Stimulated activated CD8-positive, alpha-beta memory T cell treated with anti-CD3 and anti-CD28 coated beads, Interleukin-12 subunit alpha, Interleukin-12 subunit beta, amount 100 ng/mL, for 24 hours (primary cell): ENCODE data around the gene MYH14.

ENCODE experiments used
- DNase-seq: peaks from one replicate; pipeline ENCODE4 v3.0.0-alpha.2; 2020; ENCODE audit errors: extremely low read depth

The MYH14 gene

GRCh38 chr19:50290775-50291174, 87.4 kb downstream of the MYH14 start:
- DNase-seq = no peak

DNA sequence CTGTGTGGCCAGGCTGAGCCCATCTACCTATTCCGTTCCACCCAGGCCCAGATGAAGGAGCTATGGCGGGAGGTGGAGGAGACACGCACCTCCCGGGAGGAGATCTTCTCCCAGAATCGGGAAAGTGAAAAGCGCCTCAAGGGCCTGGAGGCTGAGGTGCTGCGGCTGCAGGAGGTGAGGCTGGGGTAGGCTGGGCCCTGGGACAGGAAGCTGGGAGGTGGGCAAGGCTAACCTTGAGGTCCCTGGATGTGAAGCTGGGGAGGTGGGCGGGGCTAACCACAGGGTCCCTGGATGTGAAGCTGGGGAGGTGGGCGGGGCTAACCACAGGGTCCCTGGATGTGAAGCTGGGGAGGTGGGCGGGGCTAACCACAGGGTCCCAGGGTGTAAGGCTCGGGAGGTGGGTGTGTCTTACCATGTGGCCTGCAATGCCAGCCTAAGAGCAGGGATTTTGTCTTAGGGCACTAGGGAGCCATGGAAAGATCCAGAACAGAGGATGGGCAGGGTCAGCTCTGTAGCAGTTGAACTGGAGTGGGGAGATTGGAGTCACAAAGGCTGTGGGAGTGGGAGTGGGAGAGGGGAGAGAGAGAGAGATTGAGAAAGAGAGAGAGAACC, 88.9 kb downstream of the MYH14 start:
- DNase-seq = no peak

DNA sequence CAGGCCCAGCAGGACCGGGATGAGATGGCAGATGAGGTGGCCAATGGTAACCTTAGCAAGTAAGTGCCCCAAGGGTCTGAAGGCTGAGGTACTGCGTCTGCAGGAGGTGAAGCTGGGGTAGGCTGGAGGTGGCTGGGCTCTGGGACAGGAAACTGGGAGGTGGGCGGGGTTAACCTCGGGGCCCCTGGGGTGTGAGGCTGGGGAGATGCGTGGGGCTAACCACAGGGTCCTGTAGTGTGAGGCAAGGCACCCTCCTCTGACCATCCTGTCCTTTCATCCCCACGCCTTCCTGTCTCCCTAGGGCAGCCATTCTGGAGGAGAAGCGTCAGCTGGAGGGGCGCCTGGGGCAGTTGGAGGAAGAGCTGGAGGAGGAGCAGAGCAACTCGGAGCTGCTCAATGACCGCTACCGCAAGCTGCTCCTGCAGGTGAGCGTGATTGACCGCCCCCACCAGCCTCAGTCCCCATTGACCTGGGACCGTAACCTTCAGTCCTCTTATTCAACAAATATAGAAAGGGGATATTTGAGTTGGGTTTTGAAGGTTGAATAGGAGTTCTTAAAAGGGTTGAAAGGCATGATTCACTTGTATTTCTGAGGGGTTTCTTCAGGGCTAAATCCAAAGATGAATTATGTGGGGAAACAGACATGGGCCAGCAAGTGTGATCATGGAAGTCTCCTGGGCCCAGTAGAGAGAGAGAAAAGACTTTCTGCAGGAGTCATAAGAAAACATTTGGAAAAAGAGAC, 90.0 kb downstream of the MYH14 start:
- no peak for DNase-seq

DNA sequence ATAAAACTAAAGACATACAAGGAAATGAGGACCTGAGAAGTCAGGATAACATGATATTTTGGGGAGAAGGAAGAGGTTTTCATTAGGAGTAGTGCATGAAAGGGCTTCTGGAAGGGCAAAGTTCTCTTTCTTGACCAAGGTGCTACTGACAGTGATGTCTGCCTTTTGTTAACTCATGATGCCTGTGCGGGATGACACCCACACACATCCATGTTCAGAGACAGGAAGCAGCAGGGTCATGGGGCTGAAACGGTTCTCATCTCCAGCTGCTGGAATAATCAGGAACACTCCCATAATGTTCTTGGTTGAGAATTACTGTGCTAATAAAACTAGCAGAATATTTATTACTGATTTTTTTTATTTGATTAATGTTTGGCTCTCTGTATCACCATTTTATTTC, 96.6 kb downstream of the MYH14 start:
- no peak for DNase-seq

DNA sequence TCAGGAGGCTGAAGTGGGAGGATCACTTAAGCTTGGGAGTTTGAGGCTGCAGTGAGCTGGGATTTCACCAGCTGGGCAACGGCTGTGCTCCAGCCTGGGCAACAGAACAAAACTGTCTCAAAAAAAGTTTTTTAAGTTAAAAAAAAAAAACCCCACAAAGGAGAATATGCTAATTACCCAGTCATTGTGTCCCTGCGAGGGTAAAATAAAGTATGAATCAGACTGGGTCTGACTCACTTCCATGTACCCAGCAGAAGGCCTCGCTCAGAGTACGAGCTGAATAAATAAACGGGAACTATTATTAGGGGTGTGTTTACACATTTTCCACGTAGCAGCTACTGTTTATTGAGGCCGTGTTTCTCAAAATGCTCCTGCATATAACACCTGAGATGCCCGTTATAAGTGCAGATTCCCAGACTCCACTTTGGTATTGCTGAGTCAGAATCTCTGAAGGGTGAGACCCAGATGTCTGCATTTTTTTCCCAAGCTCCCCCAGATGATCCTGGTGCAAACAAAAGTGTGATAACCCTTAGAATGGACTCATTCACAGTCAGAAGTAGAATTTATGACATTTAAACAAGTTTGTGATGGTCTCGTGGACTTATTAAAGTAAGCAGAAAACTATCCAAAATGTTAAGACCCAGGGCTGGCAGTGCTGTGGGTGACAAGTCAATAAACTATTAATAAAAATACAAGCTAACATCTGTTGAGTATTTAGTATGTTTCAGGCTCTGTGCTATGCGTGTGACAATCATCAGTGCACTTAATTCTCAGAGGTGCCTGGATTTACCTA, 97.6 kb downstream of the MYH14 start:
- DNase-seq = no peak

DNA sequence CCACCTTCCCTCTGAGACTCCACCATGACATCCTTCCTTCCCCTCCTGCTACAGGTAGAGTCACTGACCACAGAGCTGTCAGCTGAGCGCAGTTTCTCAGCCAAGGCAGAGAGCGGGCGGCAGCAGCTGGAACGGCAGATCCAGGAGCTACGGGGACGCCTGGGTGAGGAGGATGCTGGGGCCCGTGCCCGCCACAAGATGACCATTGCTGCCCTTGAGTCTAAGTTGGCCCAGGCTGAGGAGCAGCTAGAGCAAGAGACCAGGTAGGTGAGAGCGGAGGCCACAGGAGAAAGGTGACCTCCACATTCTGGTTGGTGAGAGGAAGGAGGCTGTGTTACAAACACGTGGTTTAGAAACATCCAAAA, 98.2 kb downstream of the MYH14 start:
- no peak for DNase-seq

DNA sequence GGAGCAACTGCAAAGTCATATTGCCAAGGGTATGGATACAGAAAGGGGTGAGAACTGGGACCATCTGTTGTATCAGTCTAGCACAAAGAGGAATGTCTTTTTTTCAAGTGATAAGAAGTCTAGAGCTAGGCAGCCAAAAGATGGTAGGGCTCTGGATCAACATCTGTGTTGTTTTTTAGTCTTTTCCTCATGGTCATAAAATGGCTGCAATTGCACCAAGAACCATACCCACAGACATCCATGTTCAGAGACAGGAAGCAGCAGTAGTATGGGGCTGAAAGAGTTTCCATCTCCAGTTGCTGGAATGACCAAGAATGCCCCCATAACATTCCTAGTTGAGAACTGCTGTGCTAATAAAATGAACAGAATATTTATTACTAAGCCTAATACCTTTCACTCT, 100.1 kb downstream of the MYH14 start:
- no peak for DNase-seq

DNA sequence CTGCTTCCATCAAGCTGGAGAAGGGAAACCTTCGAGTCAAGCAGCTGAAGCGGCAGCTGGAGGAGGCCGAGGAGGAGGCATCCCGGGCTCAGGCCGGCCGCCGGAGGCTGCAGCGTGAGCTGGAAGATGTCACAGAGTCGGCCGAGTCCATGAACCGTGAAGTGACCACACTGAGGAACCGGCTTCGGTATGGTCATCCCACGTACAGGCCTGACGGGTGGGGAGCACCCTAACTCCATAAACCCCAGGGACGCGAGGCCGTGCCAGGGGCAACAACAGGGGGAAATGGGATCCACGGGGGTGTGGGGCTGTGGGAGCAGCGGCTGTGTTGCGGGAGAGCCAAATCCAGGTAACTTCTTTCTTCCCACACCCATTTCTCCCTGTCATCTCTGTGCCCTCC, 105.6 kb downstream of the MYH14 start:
- DNase-seq = no peak

- DNase-seq = no peak
Measured at GRCh38 chr19:50309396-50310125, 106.1 kb downstream of the MYH14 start.

- DNase-seq = no peak
Measured at GRCh38 chr19:50310759-50311465, 107.5 kb downstream of the MYH14 start.

DNA sequence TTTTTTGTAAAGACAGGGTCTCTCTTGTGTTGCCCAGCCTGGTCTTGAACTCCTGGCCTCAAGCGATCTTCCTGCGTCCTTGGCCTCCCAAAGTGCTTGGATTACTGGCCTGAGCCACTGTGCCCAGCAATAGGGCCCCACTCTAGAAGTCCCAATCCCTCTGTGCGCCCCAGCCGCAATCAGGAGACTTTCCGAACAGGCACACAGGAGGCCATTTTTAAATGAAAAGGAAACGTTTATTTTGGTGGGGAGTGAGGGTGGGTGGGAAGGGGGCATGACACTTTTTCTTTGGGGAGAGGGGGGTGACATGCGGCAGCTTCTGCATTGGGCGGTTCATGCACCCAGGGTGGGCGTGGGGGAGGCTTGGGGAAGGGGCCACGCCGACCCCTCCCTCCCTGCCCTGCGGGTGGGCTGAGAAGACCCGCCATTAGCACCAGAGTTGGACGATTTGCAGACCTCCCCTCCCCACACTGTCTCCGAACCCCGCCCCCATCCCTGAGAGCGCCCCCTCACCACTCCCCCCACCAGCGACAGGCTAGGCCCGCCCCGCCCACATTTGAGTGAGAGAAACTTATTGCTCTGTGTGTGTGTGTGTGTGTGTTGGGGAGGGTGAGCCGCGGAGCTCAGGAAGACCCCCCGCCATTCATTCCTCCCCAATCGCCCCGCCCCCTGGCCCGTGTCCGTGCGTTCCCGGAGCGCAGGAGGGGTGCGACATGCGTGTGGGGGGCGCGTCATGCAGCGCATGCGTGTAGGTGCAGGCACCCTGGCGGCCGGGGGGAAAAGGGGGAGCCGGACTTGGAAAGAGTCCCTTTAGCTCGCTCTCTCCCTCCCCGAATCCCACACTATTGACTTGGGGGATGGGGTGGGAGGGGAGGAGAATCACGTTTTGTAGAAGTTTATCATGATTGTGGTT, 108.6 kb downstream of the MYH14 start:
- no peak for DNase-seq

GRCh38 chr19:50312967-50313811, 109.8 kb downstream of the MYH14 start:
- no peak for DNase-seq

GRCh38 chr19:50313812-50314536, 110.6 kb downstream of the MYH14 start:
- DNase-seq = no peak

- no peak for DNase-seq
Measured at GRCh38 chr19:50314724-50315708, 111.6 kb downstream of the MYH14 start.

- no peak for DNase-seq
Measured at GRCh38 chr19:50315773-50316448, 112.5 kb downstream of the MYH14 start.

- no peak for DNase-seq
Measured at GRCh38 chr19:50317115-50317514, 113.7 kb downstream of the MYH14 start.

DNA sequence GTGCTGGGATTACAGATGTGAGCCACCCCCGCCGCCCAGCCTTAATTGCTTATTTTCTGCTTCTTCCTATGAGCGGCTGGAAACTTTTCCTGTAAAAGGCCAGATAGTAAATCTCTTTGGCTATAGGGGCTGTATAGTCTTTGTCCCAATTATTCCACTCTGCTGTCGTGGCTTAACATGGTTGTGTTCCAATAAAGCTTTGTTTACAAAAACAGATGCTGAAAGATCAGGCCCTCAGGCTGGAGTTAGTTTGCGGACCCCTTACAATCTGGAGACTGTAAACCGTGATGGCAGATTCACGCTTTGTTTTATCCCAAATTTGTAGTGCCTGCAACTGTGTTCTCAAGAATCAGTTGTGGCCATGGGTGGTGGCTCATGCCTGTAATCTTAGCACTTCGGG, 115.0 kb downstream of the MYH14 start:
- DNase-seq = no peak
